ENCODE measurements around the gene C22orf15. TPM values are rescaled to one million over a fixed set of nuclear protein-coding genes. Genes with fewer than 3 reads are reported as not detected.
"Not testable (repeated sequence)": the region's sequence is repeated elsewhere in the genome, so short reads cannot be mapped to it uniquely, and the experiment has no call there.

Gene C22orf15
- total RNA-seq, 1 donor from 2014 or later: not detected

DNA sequence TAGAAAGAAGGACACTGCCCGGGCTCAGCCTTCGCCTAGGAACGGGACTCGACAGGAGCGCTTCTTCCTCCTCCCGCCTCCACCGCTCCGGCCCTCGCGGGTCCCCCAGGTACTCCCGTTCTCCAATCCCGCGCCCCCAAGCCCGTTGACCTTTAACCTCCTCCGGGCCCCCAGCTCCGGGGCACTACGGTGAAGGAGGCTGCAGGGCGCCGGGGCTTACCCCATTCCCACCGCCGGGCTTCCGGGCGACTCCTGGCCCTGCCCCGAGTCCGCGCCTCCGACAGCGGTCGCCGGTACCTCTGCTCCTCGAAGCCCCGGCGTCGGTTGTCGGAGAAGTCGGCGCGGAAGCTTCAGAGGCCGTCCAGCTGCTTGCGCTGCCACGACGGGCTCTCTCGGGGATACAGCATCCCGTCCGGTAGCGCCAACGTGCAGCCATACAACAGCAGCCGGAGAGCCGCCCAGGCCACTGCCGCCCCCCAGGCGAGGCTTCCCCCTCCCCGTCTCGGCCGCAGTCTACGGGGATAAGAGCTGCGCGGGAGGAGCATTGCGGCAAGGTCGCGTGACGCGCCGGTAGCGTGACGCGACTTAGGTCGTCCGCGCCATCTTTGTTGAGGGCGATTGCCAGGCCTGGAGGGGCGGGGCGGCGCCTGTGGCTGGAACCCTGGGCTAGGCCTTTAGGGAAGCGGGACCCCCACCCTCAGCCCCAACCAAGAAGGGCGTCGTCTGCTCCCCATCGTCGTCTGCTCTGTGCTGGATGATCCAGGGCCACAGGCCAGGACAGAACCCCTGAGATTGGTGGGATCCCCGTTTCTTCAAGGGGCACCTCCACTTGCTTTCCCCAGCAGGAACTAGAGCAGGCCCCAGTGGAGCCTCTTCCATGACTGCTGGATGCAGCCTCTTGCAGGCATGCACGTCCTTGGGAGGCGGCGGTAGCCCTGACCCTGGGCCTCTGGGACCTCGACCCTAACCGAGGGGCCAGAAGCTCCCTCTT lies 45.7 kb upstream of the C22orf15 start:
- TF ChIP-seq, protein P1, sequence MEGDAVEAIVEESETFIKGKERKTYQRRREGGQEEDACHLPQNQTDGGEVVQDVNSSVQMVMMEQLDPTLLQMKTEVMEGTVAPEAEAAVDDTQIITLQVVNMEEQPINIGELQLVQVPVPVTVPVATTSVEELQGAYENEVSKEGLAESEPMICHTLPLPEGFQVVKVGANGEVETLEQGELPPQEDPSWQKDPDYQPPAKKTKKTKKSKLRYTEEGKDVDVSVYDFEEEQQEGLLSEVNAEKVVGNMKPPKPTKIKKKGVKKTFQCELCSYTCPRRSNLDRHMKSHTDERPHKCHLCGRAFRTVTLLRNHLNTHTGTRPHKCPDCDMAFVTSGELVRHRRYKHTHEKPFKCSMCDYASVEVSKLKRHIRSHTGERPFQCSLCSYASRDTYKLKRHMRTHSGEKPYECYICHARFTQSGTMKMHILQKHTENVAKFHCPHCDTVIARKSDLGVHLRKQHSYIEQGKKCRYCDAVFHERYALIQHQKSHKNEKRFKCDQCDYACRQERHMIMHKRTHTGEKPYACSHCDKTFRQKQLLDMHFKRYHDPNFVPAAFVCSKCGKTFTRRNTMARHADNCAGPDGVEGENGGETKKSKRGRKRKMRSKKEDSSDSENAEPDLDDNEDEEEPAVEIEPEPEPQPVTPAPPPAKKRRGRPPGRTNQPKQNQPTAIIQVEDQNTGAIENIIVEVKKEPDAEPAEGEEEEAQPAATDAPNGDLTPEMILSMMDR (IDR thresholded peaks at IDR 0.05; ENCODE audit: borderline replicate concordance): no peak
- peaks cover 29% of the 10 kb centered on the region for H3K36me3 ChIP-seq
- H3K4me1 ChIP-seq: peaks cover 23% of the 10 kb centered on the region
- intact Hi-C loops (cut with micrococcal nuclease): no loop called here
- DNase-seq: peak; percentile 87
- peak overlapping the region; percentile 83 for H3K27ac ChIP-seq (replicated peaks)
- H3K4me3 ChIP-seq: peak overlapping the region; percentile 93
- no peaks in the 10 kb centered on the region for H3K27me3 ChIP-seq (ENCODE audit: low read depth)
- no peaks in the 10 kb centered on the region for H3K9me3 ChIP-seq (replicated peaks)

DNA sequence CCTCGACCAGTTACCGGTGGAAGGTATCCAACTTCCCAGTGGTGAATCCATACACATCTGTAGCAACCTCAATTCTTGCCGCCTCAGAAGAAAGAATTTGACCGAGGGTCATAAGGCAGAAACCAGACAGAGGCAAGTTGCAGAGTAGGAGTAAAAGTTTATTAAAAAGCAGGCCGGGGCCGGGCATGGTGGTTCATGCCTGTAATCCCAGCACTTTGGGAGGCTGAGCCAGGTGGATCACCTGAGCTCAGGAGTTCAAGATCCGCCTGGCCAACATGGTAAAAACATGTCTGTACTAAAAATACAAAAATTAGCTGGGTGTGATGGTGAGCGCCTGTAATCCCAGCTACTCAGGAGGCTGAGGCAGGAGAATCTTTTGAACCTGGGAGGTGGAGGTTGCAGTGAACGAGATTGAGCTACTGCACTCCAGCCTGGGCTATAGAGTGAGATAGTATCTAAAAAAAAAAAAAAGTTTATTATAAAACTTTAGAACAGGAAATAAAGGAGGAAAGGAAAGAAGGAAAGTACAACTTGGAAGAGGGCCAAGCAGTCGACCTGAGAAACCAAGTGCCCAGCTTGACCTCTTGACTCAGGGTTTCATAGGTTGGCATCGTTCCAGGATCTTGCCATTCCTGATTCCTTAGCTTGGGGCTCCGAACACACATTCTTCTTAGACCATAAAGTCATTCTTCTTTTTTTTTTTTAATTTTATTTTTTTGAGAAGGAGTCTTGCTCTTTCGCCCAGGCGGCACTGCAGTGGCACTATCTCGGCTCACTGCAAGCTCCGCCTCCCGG lies 44.2 kb upstream of the C22orf15 start:
- Histone ChIP-seq H3K36me3 (peaks cover 14% of the 10 kb centered on the region), H3K27ac (replicated peaks) (no peak overlapping the region), H3K4me1 (peaks cover 23% of the 10 kb centered on the region), H3K27me3 (ENCODE audit: low read depth) (no peaks in the 10 kb centered on the region), H3K4me3 (no peak overlapping the region), H3K9me3 (replicated peaks) (no peaks in the 10 kb centered on the region)
- no peak for DNase-seq
- TF ChIP-seq, protein P1 (IDR thresholded peaks at IDR 0.05; ENCODE audit: borderline replicate concordance): no peak
- intact Hi-C loops (cut with micrococcal nuclease): no loop called here

DNA sequence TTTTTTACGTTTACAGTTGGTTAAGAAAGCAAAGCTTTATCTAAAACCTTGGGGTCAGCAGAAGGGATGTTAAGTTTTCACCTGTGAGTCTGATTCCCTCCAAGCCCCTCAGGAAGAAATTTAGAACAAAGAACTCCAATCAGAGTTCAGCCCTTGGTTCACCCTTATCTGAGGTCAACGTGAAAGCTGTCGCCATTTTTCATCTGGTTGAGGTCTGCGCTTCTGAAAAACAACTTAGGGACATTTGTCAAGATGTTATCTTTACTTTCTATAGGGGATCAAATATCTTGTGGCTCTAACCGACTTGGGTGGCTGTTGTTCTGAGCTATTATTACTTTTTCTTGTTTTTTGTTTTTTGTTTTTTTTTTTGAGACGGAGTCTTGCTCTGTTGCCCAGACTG lies 41.9 kb upstream of the C22orf15 start:
- intact Hi-C loops (cut with micrococcal nuclease): no loop called here

DNA sequence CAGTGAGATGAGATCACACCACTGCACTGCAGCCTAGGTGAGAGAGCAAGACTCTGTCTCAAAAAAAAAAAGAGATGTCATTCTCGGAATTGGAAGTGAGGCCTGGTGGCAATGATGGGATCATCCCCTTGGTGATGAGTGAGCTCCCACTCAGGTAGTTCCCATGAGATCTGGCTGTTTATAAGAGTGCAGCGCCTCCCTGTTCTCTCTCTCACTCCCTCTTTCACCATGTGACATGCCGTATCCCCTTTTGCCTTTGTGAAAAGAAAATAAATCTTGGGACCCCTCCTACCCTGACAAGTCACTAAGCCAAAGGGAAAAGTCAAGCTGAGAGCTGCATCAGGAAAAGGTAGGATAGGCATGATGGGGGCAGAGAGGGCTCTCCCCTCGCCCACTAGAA lies 40.6 kb upstream of the C22orf15 start:
- H3K36me3 ChIP-seq: no peaks in the 10 kb centered on the region
- intact Hi-C loops (cut with micrococcal nuclease): no loop called here
- no peak overlapping the region for H3K4me3 ChIP-seq
- TF ChIP-seq, protein P1 (IDR thresholded peaks at IDR 0.05; ENCODE audit: borderline replicate concordance): no peak
- DNase-seq: no peak
- H3K4me1 ChIP-seq: peaks cover 5% of the 10 kb centered on the region
- no peaks in the 10 kb centered on the region for H3K27me3 ChIP-seq (ENCODE audit: low read depth)
- H3K9me3 ChIP-seq (replicated peaks): no peaks in the 10 kb centered on the region
- H3K27ac ChIP-seq (replicated peaks): no peak overlapping the region

More for the DNA sequence above, 41.9 kb upstream of the C22orf15 start:
- Histone ChIP-seq H3K36me3 (no peaks in the 10 kb centered on the region), H3K4me1 (peaks cover 18% of the 10 kb centered on the region), H3K27ac (replicated peaks) (no peak overlapping the region), H3K9me3 (replicated peaks) (no peaks in the 10 kb centered on the region), H3K27me3 (ENCODE audit: low read depth) (no peaks in the 10 kb centered on the region), H3K4me3 (no peak overlapping the region)
- TF ChIP-seq, protein P1 (IDR thresholded peaks at IDR 0.05; ENCODE audit: borderline replicate concordance): no peak
- no peak for DNase-seq

DNA sequence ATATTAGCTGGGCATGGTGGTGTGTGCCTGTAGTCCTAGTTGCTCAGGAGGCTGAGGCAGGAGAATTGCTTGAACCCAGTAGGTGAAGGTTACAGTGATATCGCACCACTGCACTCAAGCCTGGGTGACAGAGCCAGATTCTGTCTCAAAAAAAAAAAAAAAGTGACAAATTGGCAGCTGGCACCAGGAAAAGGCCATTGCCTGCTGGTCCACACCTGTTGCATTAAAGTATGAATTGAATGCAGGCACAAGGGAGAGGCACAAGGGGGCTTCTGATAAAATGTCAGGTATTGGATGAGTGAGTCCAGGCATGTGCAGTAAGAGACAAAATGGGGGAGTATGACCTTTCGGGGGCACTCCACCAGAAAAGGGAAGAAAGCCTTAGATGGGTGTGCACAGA lies 40.1 kb upstream of the C22orf15 start:
- Histone ChIP-seq H3K4me1 (no peaks in the 10 kb centered on the region), H3K27ac (replicated peaks) (no peak overlapping the region), H3K36me3 (no peaks in the 10 kb centered on the region), H3K27me3 (ENCODE audit: low read depth) (no peaks in the 10 kb centered on the region), H3K4me3 (no peak overlapping the region), H3K9me3 (replicated peaks) (no peaks in the 10 kb centered on the region)
- DNase-seq: no peak
- TF ChIP-seq, protein P1 (IDR thresholded peaks at IDR 0.05; ENCODE audit: borderline replicate concordance): no peak
- intact Hi-C loops (cut with micrococcal nuclease): no loop called here

DNA sequence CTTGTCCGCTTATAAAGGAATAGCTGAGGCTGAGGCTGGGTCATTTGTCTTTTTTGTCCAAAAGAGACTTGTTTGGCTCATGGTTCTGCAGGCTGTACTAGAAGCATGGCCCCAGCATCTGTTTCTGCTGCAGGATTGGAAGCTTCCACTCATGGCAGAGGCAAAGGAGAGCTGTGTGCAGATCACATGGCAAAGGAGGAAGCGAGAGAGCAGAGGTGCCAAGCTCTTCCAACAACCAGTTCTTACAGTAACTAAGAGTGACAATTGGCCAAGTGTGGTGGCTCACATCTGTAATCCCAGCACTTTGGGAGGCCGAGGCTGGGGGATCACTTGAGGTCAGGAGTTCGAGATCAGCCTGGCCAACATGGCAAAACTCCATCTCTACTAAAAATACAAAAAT lies 34.7 kb upstream of the C22orf15 start:
- H3K27ac ChIP-seq (replicated peaks); H3K4me1 ChIP-seq; H3K9me3 ChIP-seq (replicated peaks); H3K4me3 ChIP-seq; DNase-seq; H3K36me3 ChIP-seq; intact Hi-C loops (cut with micrococcal nuclease); H3K27me3 ChIP-seq (ENCODE audit: low read depth): not testable (repeated sequence)

Data from left ventricle myocardium inferior (tissue), 1 donor.